ENCODE results near the gene CYP46A1. TPM values are rescaled to one million over a fixed set of nuclear protein-coding genes. Genes with fewer than 3 reads are reported as not detected.

The CYP46A1 gene
- total and polyA plus RNA-seq, 2 donors (not counting 1 experiment from before 2014, with no cell fraction given): 0.27 to 0.28 TPM

- Histone ChIP-seq H4K20me1 (ENCODE audit: control insufficient read depth, insufficient read depth, low read length, poor library complexity, severe bottlenecking) (no peaks in the 10 kb centered on the region), H3K27ac (ENCODE audit: low read length in 2 of 2) (no peak overlapping the region), H3K4me1 (ENCODE audit: control insufficient read depth in 2 of 2, insufficient read depth in 2 of 2, low read length in 2 of 2) (peaks cover 0 to 15% of the 10 kb centered on the region in 2 donors), H3K36me3 (replicated peaks in 1 of 2; ENCODE audit: control extremely low read depth in 1 of 2, control insufficient read depth in 1 of 2, extremely low read depth in 1 of 2, insufficient read depth in 2 of 2, low read length in 1 of 2) (no peaks in the 10 kb centered on the region), H3K9ac (ENCODE audit: low read length) (no peak overlapping the region), H3K4me3 (ENCODE audit: control extremely low read depth in 1 of 5, extremely low read depth in 1 of 5, insufficient read depth in 1 of 5, low read depth in 2 of 5, low read length in 4 of 5) (no peak overlapping the region), H2AFZ (ENCODE audit: insufficient read depth, low read depth, low read length, poor library complexity, severe bottlenecking) (no peak overlapping the region), H3K27me3 (replicated peaks in 1 of 4; ENCODE audit: control extremely low read depth in 1 of 4, control insufficient read depth in 3 of 4, insufficient read depth in 4 of 4, low read length in 3 of 4) (peaks cover 0 to 15% (median 6%) of the 10 kb centered on the region in 4 experiments), H3K9me3 (ENCODE audit: control extremely low read depth in 1 of 3, control insufficient read depth in 2 of 3, insufficient read depth in 1 of 3, low read length in 2 of 3) (no peaks in the 10 kb centered on the region), H3K4me2 (replicated peaks; ENCODE audit: low read depth, low read length, poor library complexity, severe bottlenecking) (no peak overlapping the region), H3K79me2 (ENCODE audit: control insufficient read depth, insufficient read depth, low read length) (no peaks in the 10 kb centered on the region)
- peaks cover 7% of the 10 kb centered on the region for H3K4me1 Mint-ChIP-seq
- H3K9me3 Mint-ChIP-seq (ENCODE audit: insufficient read depth): no peaks in the 10 kb centered on the region
- POLR2A ChIA-PET: no interaction called here
- TF ChIP-seq CTCF (IDR thresholded peaks at IDR 0.05): no peak
- no peak for TF ChIP-seq EZH2 (IDR thresholded peaks at IDR 0.05; ENCODE audit: borderline replicate concordance, insufficient read depth, low read depth, low read length, poor library complexity, severe bottlenecking)
- 48% methylated on average over 7 of the region's 8 CpGs for WGBS (ENCODE audit: insufficient coverage)
- no peak overlapping the region for H3K27ac Mint-ChIP-seq
- intact Hi-C loops (cut with micrococcal nuclease): no loop called here
- DNase-seq (no peak), ATAC-seq (ENCODE audit: low read depth) (no peak)
- H3K27me3 Mint-ChIP-seq: peaks cover 34% of the 10 kb centered on the region
- CTCF ChIA-PET: interaction anchor here (0.8 kb wide), 1 partner anchor 23 kb away, joined by 3 read pairs; no protein-coding TSS in a partner anchor
- H3K4me3 Mint-ChIP-seq: no peak overlapping the region
Measured at GRCh38 chr14:99664058-99664936, 19.8 kb upstream of the CYP46A1 start.

GRCh38 chr14:99664937-99665273 is 19.2 kb upstream of the CYP46A1 start:
- 24% methylated on average over 7 of the region's 12 CpGs for WGBS (ENCODE audit: insufficient coverage)

More at GRCh38 chr14:99664937-99665273, 19.2 kb upstream of the CYP46A1 start:
- Mint-ChIP-seq H3K4me1 (peaks cover 7% of the 10 kb centered on the region), H3K27ac (no peak overlapping the region), H3K9me3 (ENCODE audit: insufficient read depth) (no peaks in the 10 kb centered on the region), H3K27me3 (peaks cover 34% of the 10 kb centered on the region), H3K4me3 (no peak overlapping the region)
- Histone ChIP-seq H3K4me2 (replicated peaks; ENCODE audit: low read depth, low read length, poor library complexity, severe bottlenecking) (no peak overlapping the region), H2AFZ (ENCODE audit: insufficient read depth, low read depth, low read length, poor library complexity, severe bottlenecking) (no peak overlapping the region), H3K4me3 (ENCODE audit: control extremely low read depth in 1 of 5, extremely low read depth in 1 of 5, insufficient read depth in 1 of 5, low read depth in 2 of 5, low read length in 4 of 5) (no peak overlapping the region), H3K27me3 (replicated peaks in 1 of 4; ENCODE audit: control extremely low read depth in 1 of 4, control insufficient read depth in 3 of 4, insufficient read depth in 4 of 4, low read length in 3 of 4) (peaks cover 0 to 13% (median 5%) of the 10 kb centered on the region in 4 experiments), H3K4me1 (ENCODE audit: control insufficient read depth in 2 of 2, insufficient read depth in 2 of 2, low read length in 2 of 2) (peaks cover 0 to 15% of the 10 kb centered on the region in 2 donors), H4K20me1 (ENCODE audit: control insufficient read depth, insufficient read depth, low read length, poor library complexity, severe bottlenecking) (no peaks in the 10 kb centered on the region), H3K27ac (ENCODE audit: low read length in 2 of 2) (no peak overlapping the region), H3K9me3 (ENCODE audit: control extremely low read depth in 1 of 3, control insufficient read depth in 2 of 3, insufficient read depth in 1 of 3, low read length in 2 of 3) (no peaks in the 10 kb centered on the region), H3K79me2 (ENCODE audit: control insufficient read depth, insufficient read depth, low read length) (no peaks in the 10 kb centered on the region), H3K9ac (ENCODE audit: low read length) (no peak overlapping the region), H3K36me3 (replicated peaks in 1 of 2; ENCODE audit: control extremely low read depth in 1 of 2, control insufficient read depth in 1 of 2, extremely low read depth in 1 of 2, insufficient read depth in 2 of 2, low read length in 1 of 2) (no peaks in the 10 kb centered on the region)
- ATAC-seq (ENCODE audit: low read depth): no peak
- no peak for TF ChIP-seq CTCF (IDR thresholded peaks at IDR 0.05)
- TF ChIP-seq EZH2 (IDR thresholded peaks at IDR 0.05; ENCODE audit: borderline replicate concordance, insufficient read depth, low read depth, low read length, poor library complexity, severe bottlenecking): no peak
- ChIA-PET CTCF (no interaction called here), POLR2A (no interaction called here)
- intact Hi-C loops (cut with micrococcal nuclease): no loop called here
- no peak for DNase-seq

Data from B cell (primary cell).